DND-41 (cell line): ENCODE results near the gene P3H3.

Experiments used
- CTCF ChIP-seq: IDR thresholded peaks from 2 replicates; pipeline ENCODE4 v1.5.1; 2012; ENCODE audit warnings: borderline replicate concordance, low read length, moderate library complexity, mild to moderate bottlenecking; ENCODE audit not compliant: poor library complexity, severe bottlenecking; ENCODE audit errors: extremely low read depth
- EZH2 ChIP-seq: IDR thresholded peaks from 3 replicates; pipeline ENCODE4 v1.6.1; 2012; ENCODE audit warnings: borderline replicate concordance, low read depth, mild to moderate bottlenecking, moderate library complexity, low read length, inconsistent platforms; ENCODE audit not compliant: severe bottlenecking

DNA sequence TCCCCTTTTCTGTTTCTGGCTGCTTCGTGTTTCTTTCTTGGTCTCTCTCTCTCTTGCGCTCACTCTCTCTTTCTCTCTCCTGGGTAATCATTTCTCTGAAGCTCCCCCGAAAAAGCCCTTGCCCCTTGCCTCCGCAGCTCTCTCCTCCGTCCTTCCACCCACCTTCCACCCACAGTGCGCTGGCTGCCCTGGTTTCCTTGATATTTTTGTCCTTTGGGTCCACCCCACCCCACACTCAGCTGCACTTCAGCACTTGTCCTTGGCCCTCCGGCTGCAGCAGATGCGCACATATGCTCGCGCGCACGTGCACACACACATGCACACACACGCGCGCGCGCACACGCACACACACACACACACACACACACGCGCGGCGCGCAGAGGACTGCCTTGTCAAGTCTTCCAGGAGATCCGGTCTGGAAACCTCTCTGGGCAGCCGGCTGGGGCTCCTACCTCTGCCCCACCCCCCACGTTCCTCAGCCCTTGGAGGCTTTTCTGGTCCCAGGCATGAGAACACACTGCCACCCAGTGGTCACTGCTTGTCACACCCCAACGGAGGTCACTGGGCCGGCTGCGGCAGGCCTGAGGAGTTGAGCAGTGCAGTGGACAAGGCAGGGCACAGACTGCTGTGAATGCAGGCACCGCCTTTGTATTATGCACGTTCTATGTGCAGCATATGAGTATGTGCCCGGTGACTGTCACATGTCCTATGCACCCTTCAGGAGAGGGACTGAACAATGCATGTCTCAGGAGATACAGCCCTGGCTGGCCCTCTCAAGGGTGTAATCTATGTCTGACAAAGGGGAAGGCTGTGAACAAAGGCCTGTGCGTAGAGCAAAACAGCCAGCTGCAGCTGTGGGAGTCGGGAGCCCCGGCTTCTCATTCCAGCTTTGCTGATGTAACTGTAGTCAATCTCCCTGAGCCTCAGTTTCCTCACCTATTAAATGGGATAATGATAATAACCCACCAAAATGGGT lies 49.3 kb upstream of the P3H3 start:
- peak; percentile 90 for TF ChIP-seq CTCF
- peak; percentile 22 for TF ChIP-seq EZH2
